ENCODE data around the gene TP53I13.

TP53I13 gene

DNA sequence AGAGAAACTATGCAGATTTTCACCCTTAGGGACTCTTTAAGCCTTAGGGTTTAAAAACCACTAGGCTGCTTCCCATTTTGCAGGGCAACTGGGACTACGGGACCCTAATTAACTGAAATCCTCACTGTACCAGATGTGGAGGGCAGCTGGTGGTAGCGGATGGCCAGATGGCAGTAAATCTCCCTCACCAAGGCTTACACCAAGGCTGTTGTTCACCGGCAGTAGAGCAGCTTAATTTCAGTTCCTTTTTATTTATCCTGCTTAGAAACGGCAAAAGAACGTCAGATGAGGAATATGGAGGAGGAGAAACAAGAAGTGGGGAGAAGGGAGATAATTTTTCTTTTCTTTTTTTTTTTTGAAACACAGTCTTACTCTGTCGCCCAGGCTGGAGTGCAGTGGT, 8.2 kb upstream of the TP53I13 start:
- H3K4me3 ChIP-seq (ENCODE audit: low read depth, low read length, poor library complexity, severe bottlenecking) = no peak overlapping the region
- no peak overlapping the region for H2AFZ ChIP-seq (ENCODE audit: low read length)
- H3K9me3 ChIP-seq (ENCODE audit: low read length) = no peaks in the 10 kb centered on the region
- no peaks in the 10 kb centered on the region for H3K36me3 ChIP-seq (ENCODE audit: insufficient read depth, low read length)
- H3K4me2 ChIP-seq (ENCODE audit: low read length) = peak overlapping the region; percentile 42
- no peaks in the 10 kb centered on the region for H3F3A ChIP-seq (ENCODE audit: insufficient read depth, low read length)
- TF ChIP-seq EZH2 (IDR thresholded peaks at IDR 0.05; ENCODE audit: borderline replicate concordance, low read length) = no peak
- TF ChIP-seq, protein P1, sequence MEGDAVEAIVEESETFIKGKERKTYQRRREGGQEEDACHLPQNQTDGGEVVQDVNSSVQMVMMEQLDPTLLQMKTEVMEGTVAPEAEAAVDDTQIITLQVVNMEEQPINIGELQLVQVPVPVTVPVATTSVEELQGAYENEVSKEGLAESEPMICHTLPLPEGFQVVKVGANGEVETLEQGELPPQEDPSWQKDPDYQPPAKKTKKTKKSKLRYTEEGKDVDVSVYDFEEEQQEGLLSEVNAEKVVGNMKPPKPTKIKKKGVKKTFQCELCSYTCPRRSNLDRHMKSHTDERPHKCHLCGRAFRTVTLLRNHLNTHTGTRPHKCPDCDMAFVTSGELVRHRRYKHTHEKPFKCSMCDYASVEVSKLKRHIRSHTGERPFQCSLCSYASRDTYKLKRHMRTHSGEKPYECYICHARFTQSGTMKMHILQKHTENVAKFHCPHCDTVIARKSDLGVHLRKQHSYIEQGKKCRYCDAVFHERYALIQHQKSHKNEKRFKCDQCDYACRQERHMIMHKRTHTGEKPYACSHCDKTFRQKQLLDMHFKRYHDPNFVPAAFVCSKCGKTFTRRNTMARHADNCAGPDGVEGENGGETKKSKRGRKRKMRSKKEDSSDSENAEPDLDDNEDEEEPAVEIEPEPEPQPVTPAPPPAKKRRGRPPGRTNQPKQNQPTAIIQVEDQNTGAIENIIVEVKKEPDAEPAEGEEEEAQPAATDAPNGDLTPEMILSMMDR (IDR thresholded peaks at IDR 0.05; ENCODE audit: low read length) = no peak
- no peaks in the 10 kb centered on the region for H3K9me2 ChIP-seq (ENCODE audit: low read depth, low read length)
- peaks cover 30% of the 10 kb centered on the region for H3K4me1 ChIP-seq (ENCODE audit: insufficient read depth, low read length, severe bottlenecking)
- no peaks in the 10 kb centered on the region for H3K79me2 ChIP-seq (ENCODE audit: insufficient read depth, low read length)
- no peak overlapping the region for H3K9ac ChIP-seq (ENCODE audit: low read length)
- no peaks in the 10 kb centered on the region for H3K27me3 ChIP-seq (ENCODE audit: insufficient read depth, low read length)
- H4K20me1 ChIP-seq (ENCODE audit: insufficient read depth, low read length) = no peaks in the 10 kb centered on the region
- peak overlapping the region; percentile 11 for H3K27ac ChIP-seq (ENCODE audit: low read depth, low read length, poor library complexity, severe bottlenecking)

DNA sequence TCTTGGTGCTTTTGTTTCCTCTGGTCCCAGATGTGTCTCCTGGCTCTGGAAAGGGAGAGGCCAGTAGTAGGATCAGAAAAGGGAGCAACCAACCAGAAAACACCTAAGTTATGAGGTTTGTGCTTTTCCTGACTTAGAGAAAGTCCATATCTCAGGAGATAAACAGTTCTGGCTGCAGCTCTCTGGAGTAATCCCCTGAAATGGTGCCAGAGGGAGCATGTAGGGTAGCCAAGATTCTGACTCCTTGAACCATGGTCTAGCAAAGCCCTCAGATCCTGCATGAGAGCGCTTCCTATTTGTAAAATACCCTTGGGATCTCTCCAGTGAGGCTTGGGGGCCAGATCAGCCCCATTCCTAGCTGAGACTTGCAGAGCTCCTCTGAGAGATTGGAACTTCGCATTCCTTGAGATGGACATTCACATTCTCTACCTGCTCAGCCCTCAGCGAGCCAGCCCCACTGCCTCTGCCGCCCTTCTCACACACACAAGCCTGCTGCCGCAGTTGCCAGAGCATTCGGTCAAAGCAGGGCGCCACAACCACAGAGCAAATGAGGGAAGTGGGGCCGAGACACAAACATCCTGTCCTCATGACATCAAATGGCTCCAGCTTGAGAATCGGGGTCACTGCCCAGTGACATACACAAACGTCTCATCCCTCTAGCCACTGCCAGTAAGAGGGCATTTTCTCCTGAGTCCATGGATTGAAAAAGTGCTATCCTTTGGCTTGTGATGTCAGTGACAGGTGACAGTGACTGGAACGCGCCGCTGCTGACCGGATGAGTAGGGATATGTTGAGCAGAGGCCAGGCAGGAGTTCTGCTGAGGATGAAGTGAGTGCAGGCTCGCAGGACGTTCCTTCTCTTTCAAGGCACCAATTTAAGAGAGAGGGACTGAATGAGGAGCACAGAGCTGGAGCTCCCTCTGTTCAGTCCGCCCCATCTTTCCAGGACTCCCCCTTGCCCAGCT, 6.7 kb upstream of the TP53I13 start:
- Histone ChIP-seq H3K27me3 (ENCODE audit: insufficient read depth, low read length) (no peaks in the 10 kb centered on the region), H3K79me2 (ENCODE audit: insufficient read depth, low read length) (no peaks in the 10 kb centered on the region), H3K4me3 (ENCODE audit: low read depth, low read length, poor library complexity, severe bottlenecking) (no peak overlapping the region), H3F3A (ENCODE audit: insufficient read depth, low read length) (no peaks in the 10 kb centered on the region), H3K9ac (ENCODE audit: low read length) (no peak overlapping the region), H3K9me3 (ENCODE audit: low read length) (no peaks in the 10 kb centered on the region), H3K9me2 (ENCODE audit: low read depth, low read length) (no peaks in the 10 kb centered on the region), H4K20me1 (ENCODE audit: insufficient read depth, low read length) (no peaks in the 10 kb centered on the region), H3K4me1 (ENCODE audit: insufficient read depth, low read length, severe bottlenecking) (peaks cover 44% of the 10 kb centered on the region), H3K4me2 (ENCODE audit: low read length) (no peak overlapping the region), H3K27ac (ENCODE audit: low read depth, low read length, poor library complexity, severe bottlenecking) (no peak overlapping the region), H2AFZ (ENCODE audit: low read length) (no peak overlapping the region), H3K36me3 (ENCODE audit: insufficient read depth, low read length) (no peaks in the 10 kb centered on the region)
- TF ChIP-seq, protein P1 (IDR thresholded peaks at IDR 0.05; ENCODE audit: low read length) = no peak
- no peak for TF ChIP-seq EZH2 (IDR thresholded peaks at IDR 0.05; ENCODE audit: borderline replicate concordance, low read length)

DNA sequence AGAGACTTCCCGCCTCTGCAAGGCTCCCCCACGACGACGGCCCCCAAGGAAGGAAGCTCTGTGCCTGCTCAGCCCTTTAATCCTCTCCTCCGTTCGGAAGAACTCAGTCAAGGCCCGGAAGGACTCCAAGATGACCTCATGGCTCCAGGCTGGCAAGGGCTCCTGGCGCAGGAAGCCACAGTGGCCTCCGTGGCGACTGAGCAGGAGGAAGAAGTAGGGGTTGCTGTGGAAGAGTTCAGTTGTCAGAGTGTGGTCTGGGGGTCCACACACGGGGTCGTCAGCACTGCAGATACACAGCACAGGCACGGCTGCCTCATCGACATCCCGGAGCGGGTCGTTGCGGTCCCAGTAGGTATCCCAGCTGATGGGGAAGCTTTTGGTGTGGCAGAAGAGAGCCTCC, 5.9 kb upstream of the TP53I13 start:
- Histone ChIP-seq H4K20me1 (ENCODE audit: insufficient read depth, low read length) (no peaks in the 10 kb centered on the region), H3K79me2 (ENCODE audit: insufficient read depth, low read length) (no peaks in the 10 kb centered on the region), H3K9me3 (ENCODE audit: low read length) (no peaks in the 10 kb centered on the region), H3K36me3 (ENCODE audit: insufficient read depth, low read length) (no peaks in the 10 kb centered on the region), H3K9me2 (ENCODE audit: low read depth, low read length) (no peaks in the 10 kb centered on the region), H3K4me2 (ENCODE audit: low read length) (no peak overlapping the region), H3K27me3 (ENCODE audit: insufficient read depth, low read length) (no peaks in the 10 kb centered on the region), H3F3A (ENCODE audit: insufficient read depth, low read length) (no peaks in the 10 kb centered on the region), H3K27ac (ENCODE audit: low read depth, low read length, poor library complexity, severe bottlenecking) (no peak overlapping the region), H3K4me3 (ENCODE audit: low read depth, low read length, poor library complexity, severe bottlenecking) (no peak overlapping the region), H3K9ac (ENCODE audit: low read length) (no peak overlapping the region), H3K4me1 (ENCODE audit: insufficient read depth, low read length, severe bottlenecking) (peaks cover 48% of the 10 kb centered on the region), H2AFZ (ENCODE audit: low read length) (no peak overlapping the region)
- TF ChIP-seq, protein P1 (IDR thresholded peaks at IDR 0.05; ENCODE audit: low read length) = no peak
- TF ChIP-seq EZH2 (IDR thresholded peaks at IDR 0.05; ENCODE audit: borderline replicate concordance, low read length) = no peak

All from OCI-LY1 (cell line).